HepG2 (cell line): ENCODE data around the gene OBI1. TPM values are rescaled to one million over a fixed set of nuclear protein-coding genes. Genes with fewer than 3 reads are reported as not detected.
A peak's percentile ranks its signal among the peaks of the same experiment; 100 is the strongest.

ENCODE experiments used
- ATM ChIP-seq: fragments of 450-650 bp; IDR thresholded peaks from 2 replicates; pipeline ENCODE4 v1.7.1; 2017; ENCODE audit warnings: mild to moderate bottlenecking, borderline replicate concordance
- ELF4 ChIP-seq: sonication (generic); formaldehyde crosslinking; IDR thresholded peaks from 2 replicates; pipeline ENCODE4 v1.5.0; 2020; ENCODE audit warnings: missing genetic modification reagents, mild to moderate bottlenecking, moderate library complexity, borderline replicate concordance
- KAT8 ChIP-seq: IDR thresholded peaks from 2 replicates; pipeline ENCODE4 v1.6.1; 2016; ENCODE audit warnings: missing genetic modification reagents, missing compliant biosample characterization
- MEIS1 ChIP-seq: sonication (generic); formaldehyde crosslinking; IDR thresholded peaks from 2 replicates; pipeline ENCODE4 v1.9.0; 2021; ENCODE audit warnings: mild to moderate bottlenecking, missing genetic modification reagents, moderate library complexity, borderline replicate concordance
- NFE2L2 ChIP-seq: fragments of 150-350 bp; IDR thresholded peaks from 2 replicates; pipeline ENCODE4 v1.6.1; 2014; ENCODE audit warnings: low read length
- PHF20 ChIP-seq: sonication (generic); formaldehyde crosslinking; IDR thresholded peaks from 2 replicates; pipeline ENCODE4 v1.5.0; 2020; ENCODE audit warnings: mild to moderate bottlenecking, missing genetic modification reagents
- ZNF652 ChIP-seq: IDR thresholded peaks from 2 replicates; pipeline ENCODE4 v1.6.1; 2016; ENCODE audit warnings: low read depth, borderline replicate concordance
- ZNF766 ChIP-seq: sonication (generic); formaldehyde crosslinking; IDR thresholded peaks from 2 replicates; pipeline ENCODE4 v1.5.0; 2020; ENCODE audit warnings: missing genetic modification reagents, borderline replicate concordance
- ZNF788 ChIP-seq: sonication (generic); formaldehyde crosslinking; IDR thresholded peaks from 2 replicates; pipeline ENCODE4 v1.5.0; 2020; ENCODE audit warnings: mild to moderate bottlenecking, missing genetic modification reagents, borderline replicate concordance
- polyA plus RNA-seq, 8 experiments: library from polyadenylated mRNA; depleted of rRNA in 3 of 8; stranded (reverse) in 7 of 8; unstranded in 1 of 8; fragments of >200 nt; fragmentation: Illumina TruSeq in 4 of 8; extraction: Trizol in 4 of 8; gene quantifications; 2 replicates each; pipeline versions ENCODE4 v1.2.1 to v1.2.3, GENCODE V29; 2011 to 2016; ENCODE audit warnings: low read depth in 4 of 8, missing spikeins in 1 of 8, mixed read lengths in 1 of 8; ENCODE audit not compliant: insufficient read depth in 1 of 8
- total RNA-seq, 5 experiments: library from RNA; depleted of rRNA; stranded (reverse); fragments of >200 nt; fragmentation: Illumina TruSeq; extraction: Trizol; gene quantifications; 2 replicates each; pipeline ENCODE4 v1.2.3, GENCODE V29; 2016; ENCODE audit warnings: low read depth in 1 of 5
- TF ChIP-seq, protein P1 (sequence below), 2 experiments: sonication (generic) in 1 of 2; formaldehyde crosslinking in 1 of 2; IDR thresholded peaks; 2 replicates each; pipeline versions ENCODE4 v1.6.1 to v1.9.0; 2014 to 2022; ENCODE audit warnings: antibody characterized with exemption in 1 of 2, borderline replicate concordance in 1 of 2, inconsistent platforms in 1 of 2, low read depth in 1 of 2, missing genetic modification reagents in 1 of 2
- TF ChIP-seq, protein P2 (sequence below): IDR thresholded peaks from 2 replicates; pipeline ENCODE4 v1.6.1; 2016; ENCODE audit warnings: mild to moderate bottlenecking, missing biosample characterization, missing genetic modification reagents
- TF ChIP-seq, protein P3 (sequence below): sonication (generic); formaldehyde crosslinking; IDR thresholded peaks from 2 replicates; pipeline ENCODE4 v1.4.0; 2020; ENCODE audit warnings: missing genetic modification reagents, borderline replicate concordance
- TF ChIP-seq, protein P4 (sequence below): sonication (generic); formaldehyde crosslinking; IDR thresholded peaks from 2 replicates; pipeline ENCODE4 v1.4.0; 2020; ENCODE audit warnings: missing genetic modification reagents

OBI1 gene
- total and polyA plus RNA-seq, 2 of the 13 experiments (the other 11 are each of a cell fraction or from before 2014, with no cell fraction given): 7.8 to 23.5 TPM

DNA sequence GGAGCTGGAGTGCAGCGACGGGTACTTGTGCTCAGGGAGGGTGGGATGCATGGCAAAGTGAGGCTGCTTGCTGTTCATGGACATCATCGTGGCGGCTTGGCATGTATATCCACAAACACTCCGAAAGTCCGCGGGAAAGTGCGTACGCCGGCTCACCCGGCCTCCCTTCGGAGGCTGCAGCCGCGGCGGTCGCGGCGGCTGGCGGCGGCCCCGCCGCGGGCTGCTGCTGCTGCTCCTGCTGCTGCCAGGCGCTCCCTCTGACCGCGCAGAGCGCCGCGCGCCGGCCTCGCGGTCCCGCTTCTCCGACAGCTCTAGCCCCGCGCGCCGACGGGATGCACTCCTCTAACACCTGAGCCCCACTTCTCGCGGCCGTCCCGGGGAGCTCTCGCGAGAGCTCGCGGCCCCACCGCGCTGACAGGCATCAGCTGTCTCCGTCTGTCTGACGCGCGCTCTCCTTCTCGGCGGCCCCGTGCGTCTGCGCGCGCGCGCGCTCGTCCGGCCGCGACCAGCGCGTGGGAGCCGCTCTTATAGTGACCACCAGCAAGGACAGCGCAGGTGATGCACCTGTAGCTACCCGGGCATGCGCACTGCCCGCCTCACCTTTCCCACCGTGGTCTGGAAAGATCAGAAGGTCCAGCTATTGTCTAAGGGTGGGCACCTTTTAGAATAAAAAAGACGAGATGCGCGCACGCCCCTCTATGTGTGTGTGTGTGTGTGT lies 55.6 kb downstream of the OBI1 start, which contains the start of gene POU4F1 (continued):
- TF ChIP-seq, protein P1, sequence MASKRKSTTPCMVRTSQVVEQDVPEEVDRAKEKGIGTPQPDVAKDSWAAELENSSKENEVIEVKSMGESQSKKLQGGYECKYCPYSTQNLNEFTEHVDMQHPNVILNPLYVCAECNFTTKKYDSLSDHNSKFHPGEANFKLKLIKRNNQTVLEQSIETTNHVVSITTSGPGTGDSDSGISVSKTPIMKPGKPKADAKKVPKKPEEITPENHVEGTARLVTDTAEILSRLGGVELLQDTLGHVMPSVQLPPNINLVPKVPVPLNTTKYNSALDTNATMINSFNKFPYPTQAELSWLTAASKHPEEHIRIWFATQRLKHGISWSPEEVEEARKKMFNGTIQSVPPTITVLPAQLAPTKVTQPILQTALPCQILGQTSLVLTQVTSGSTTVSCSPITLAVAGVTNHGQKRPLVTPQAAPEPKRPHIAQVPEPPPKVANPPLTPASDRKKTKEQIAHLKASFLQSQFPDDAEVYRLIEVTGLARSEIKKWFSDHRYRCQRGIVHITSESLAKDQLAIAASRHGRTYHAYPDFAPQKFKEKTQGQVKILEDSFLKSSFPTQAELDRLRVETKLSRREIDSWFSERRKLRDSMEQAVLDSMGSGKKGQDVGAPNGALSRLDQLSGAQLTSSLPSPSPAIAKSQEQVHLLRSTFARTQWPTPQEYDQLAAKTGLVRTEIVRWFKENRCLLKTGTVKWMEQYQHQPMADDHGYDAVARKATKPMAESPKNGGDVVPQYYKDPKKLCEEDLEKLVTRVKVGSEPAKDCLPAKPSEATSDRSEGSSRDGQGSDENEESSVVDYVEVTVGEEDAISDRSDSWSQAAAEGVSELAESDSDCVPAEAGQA (IDR thresholded peaks at IDR 0.05; ENCODE audit: low read depth): no peak
- TF ChIP-seq, protein P1 (CRISPR knock-in tag; IDR thresholded peaks at IDR 0.05; ENCODE audit: borderline replicate concordance): no peak
- TF ChIP-seq ZNF788 (CRISPR knock-in tag) (0 out of 2 replicates have a peak, but pooled peaks have one; percentile 35), ATM (no peak), KAT8 (peak; percentile 37; the same call in 1 of the 2 replicates), ZNF766 (peak; percentile 79; the same call in 1 of the 2 replicates), PHF20 (CRISPR knock-in tag) (0 out of 2 replicates have a peak, but pooled peaks have one; percentile 44), ELF4 (no peak), ZNF652 (CRISPR knock-in tag) (no peak), NFE2L2 (no peak), MEIS1 (peak; percentile 63; the same call in 1 of the 2 replicates)
- TF ChIP-seq, protein P2, sequence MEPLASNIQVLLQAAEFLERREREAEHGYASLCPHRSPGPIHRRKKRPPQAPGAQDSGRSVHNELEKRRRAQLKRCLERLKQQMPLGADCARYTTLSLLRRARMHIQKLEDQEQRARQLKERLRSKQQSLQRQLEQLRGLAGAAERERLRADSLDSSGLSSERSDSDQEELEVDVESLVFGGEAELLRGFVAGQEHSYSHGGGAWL (CRISPR knock-in tag): 0 out of 2 replicates have a peak, but pooled peaks have one; percentile 29
- TF ChIP-seq, protein P3, sequence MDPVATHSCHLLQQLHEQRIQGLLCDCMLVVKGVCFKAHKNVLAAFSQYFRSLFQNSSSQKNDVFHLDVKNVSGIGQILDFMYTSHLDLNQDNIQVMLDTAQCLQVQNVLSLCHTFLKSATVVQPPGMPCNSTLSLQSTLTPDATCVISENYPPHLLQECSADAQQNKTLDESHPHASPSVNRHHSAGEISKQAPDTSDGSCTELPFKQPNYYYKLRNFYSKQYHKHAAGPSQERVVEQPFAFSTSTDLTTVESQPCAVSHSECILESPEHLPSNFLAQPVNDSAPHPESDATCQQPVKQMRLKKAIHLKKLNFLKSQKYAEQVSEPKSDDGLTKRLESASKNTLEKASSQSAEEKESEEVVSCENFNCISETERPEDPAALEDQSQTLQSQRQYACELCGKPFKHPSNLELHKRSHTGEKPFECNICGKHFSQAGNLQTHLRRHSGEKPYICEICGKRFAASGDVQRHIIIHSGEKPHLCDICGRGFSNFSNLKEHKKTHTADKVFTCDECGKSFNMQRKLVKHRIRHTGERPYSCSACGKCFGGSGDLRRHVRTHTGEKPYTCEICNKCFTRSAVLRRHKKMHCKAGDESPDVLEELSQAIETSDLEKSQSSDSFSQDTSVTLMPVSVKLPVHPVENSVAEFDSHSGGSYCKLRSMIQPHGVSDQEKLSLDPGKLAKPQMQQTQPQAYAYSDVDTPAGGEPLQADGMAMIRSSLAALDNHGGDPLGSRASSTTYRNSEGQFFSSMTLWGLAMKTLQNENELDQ: no peak
- TF ChIP-seq, protein P4, sequence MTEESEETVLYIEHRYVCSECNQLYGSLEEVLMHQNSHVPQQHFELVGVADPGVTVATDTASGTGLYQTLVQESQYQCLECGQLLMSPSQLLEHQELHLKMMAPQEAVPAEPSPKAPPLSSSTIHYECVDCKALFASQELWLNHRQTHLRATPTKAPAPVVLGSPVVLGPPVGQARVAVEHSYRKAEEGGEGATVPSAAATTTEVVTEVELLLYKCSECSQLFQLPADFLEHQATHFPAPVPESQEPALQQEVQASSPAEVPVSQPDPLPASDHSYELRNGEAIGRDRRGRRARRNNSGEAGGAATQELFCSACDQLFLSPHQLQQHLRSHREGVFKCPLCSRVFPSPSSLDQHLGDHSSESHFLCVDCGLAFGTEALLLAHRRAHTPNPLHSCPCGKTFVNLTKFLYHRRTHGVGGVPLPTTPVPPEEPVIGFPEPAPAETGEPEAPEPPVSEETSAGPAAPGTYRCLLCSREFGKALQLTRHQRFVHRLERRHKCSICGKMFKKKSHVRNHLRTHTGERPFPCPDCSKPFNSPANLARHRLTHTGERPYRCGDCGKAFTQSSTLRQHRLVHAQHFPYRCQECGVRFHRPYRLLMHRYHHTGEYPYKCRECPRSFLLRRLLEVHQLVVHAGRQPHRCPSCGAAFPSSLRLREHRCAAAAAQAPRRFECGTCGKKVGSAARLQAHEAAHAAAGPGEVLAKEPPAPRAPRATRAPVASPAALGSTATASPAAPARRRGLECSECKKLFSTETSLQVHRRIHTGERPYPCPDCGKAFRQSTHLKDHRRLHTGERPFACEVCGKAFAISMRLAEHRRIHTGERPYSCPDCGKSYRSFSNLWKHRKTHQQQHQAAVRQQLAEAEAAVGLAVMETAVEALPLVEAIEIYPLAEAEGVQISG (CRISPR knock-in tag): peak; percentile 51; the same call in 1 of the 2 replicates
